ENCODE data around the gene MDM1. TPM values are rescaled to one million over a fixed set of nuclear protein-coding genes. Genes with fewer than 3 reads are reported as not detected.
A peak's percentile ranks its signal among the peaks of the same experiment; 100 is the strongest.

MDM1 gene
- total and polyA plus RNA-seq, 4 donors = 2.0 to 12.9 (median 5.1) TPM

- H3K9me3 ChIP-seq (ENCODE audit: control insufficient read depth in 4 of 4, low read length in 3 of 4) = no peaks in the 10 kb centered on the region
- H3K4me3 ChIP-seq (ENCODE audit: low read depth in 1 of 3, low read length in 3 of 3) = no peak overlapping the region
- no peaks in the 10 kb centered on the region for H3K27me3 ChIP-seq (ENCODE audit: control insufficient read depth in 4 of 4, insufficient read depth in 4 of 4, low read length in 3 of 4)
- H3K27ac ChIP-seq (ENCODE audit: low read depth in 1 of 2, low read length in 2 of 2) = peak overlapping the region in 1 of 2 donors; percentile 7
- no peak overlapping the region for H3K9ac ChIP-seq (ENCODE audit: low read depth in 1 of 2, low read length in 2 of 2)
- 84% methylated on average over 11 of the region's 11 CpGs for WGBS
- no peaks in the 10 kb centered on the region for H3K4me1 ChIP-seq (ENCODE audit: control insufficient read depth in 4 of 4, insufficient read depth in 4 of 4, low read length in 3 of 4)
- no peak for DNase-seq (ENCODE audit: low spot score)
- peaks cover 0 to under 1% (median 0%) of the 10 kb centered on the region in 4 donors for H3K36me3 ChIP-seq (ENCODE audit: control insufficient read depth in 4 of 4, insufficient read depth in 3 of 4, low read depth in 1 of 4, low read length in 3 of 4)
- TF ChIP-seq ZBTB33 (IDR thresholded peaks at IDR 0.05) = no peak
- no peak for TF ChIP-seq RXRA (IDR thresholded peaks at IDR 0.05)
- TF ChIP-seq SP1 (IDR thresholded peaks at IDR 0.05) = no peak
- TF ChIP-seq ATF3 (IDR thresholded peaks at IDR 0.05) = no peak
- TF ChIP-seq EGR1 (IDR thresholded peaks at IDR 0.05; ENCODE audit: low read depth in 2 of 2) = no peak
- no peak for TF ChIP-seq FOXA2 (IDR thresholded peaks at IDR 0.05)
- no peak for TF ChIP-seq MAX (IDR thresholded peaks at IDR 0.05)
- no peak for TF ChIP-seq TAF1 (conservative IDR thresholded peaks at IDR 0.05)
- TF ChIP-seq FOXA1 (IDR thresholded peaks at IDR 0.05) = no peak
- TF ChIP-seq NR2F2 (IDR thresholded peaks at IDR 0.05) = no peak
- TF ChIP-seq JUND (IDR thresholded peaks at IDR 0.05) = no peak
- no peak for TF ChIP-seq REST (IDR thresholded peaks at IDR 0.05)
- no peak for TF ChIP-seq CTCF (IDR thresholded peaks at IDR 0.05; ENCODE audit: low read depth, low read length, missing input control)
- TF ChIP-seq HNF4A (conservative IDR thresholded peaks at IDR 0.05) = no peak
- no peak for TF ChIP-seq GABPA (IDR thresholded peaks at IDR 0.05 in 1 of 2, conservative IDR thresholded peaks at IDR 0.05 in 1 of 2)
- no peak for TF ChIP-seq YY1 (IDR thresholded peaks at IDR 0.05)
- TF ChIP-seq RAD21 (IDR thresholded peaks at IDR 0.05) = no peak
- no peak for TF ChIP-seq HNF4G (IDR thresholded peaks at IDR 0.05)
These were observed 12.1 kb downstream of the MDM1 start for GRCh38 chr12:68319988-68320623.
